K562 (cell line): Measurements from ENCODE around the gene IL6ST. TPM values are rescaled to one million over a fixed set of nuclear protein-coding genes. Genes with fewer than 3 reads are reported as not detected.
A peak's percentile ranks its signal among the peaks of the same experiment; 100 is the strongest.

Experiments used
- ATAC-seq: fragments of 200-7000 bp; cut with Tn5 transposase; 3 replicates; pipeline ENCODE4 v1.9.1; 2020; ENCODE audit warnings: moderate library complexity
- BruUV-seq: library from RNA; stranded (reverse); fragments of 400-500 nt; replicated peaks from 2 replicates; lab custom pipeline; 2021; lab: Mats Ljungman, UMichigan
- CTCF ChIA-PET: fragments of 300-600 bp; formaldehyde crosslinking; extraction: SDS; loops from one replicate; lab custom pipeline; 2021; ENCODE audit warnings: low intra/inter-chr PET ratio; lab: Yijun Ruan, JAX
- POLR2A ChIA-PET: fragments of 300-600, 350-650 bp; sonication (Branson Sonifier 250); formaldehyde crosslinking; extraction: SDS; loops from one replicate; lab custom pipeline; 2021; ENCODE audit warnings: antibody characterized with exemption, inconsistent platforms; lab: Yijun Ruan, JAX
- DNase-seq, 4 experiments: peaks; one replicate each; pipeline versions ENCODE4 v3.0.0 to v3.0.0-alpha.2; 2011 to 2018; ENCODE audit warnings: low spot score in 3 of 4, mixed read lengths in 3 of 4; ENCODE audit errors: extremely low read depth in 1 of 4
- FAIRE-seq: peaks from 2 replicates; lab custom pipeline; 2011; peaks lifted over from hg19 to GRCh38; lab: Jason Lieb, UNC
- H2AFZ ChIP-seq: 2 replicates; pipeline ENCODE4 v1.6.0; 2011; ENCODE audit warnings: low read depth, low read length, control low read depth, inconsistent platforms
- H3K27ac ChIP-seq: fragments of 200-600 bp; 3 replicates; pipeline ENCODE4 v1.8.0; 2011; ENCODE audit warnings: low read depth, mild to moderate bottlenecking, control low read depth, inconsistent platforms, low read length, moderate library complexity, mixed read lengths; ENCODE audit errors: extremely low read depth
- H3K27me3 ChIP-seq, 2 experiments: fragments of 300-600 bp in 1 of 2; 2 replicates in 1 of 2; 3 replicates in 1 of 2; pipeline versions ENCODE4 v1.6.0 to v1.8.0; 2011; ENCODE audit warnings: inconsistent platforms in 2 of 2, low read length in 2 of 2, mild to moderate bottlenecking in 1 of 2, mixed read lengths in 1 of 2, moderate library complexity in 1 of 2; ENCODE audit not compliant: control insufficient read depth in 2 of 2, insufficient read depth in 2 of 2
- H3K36me3 ChIP-seq: fragments of 300-600 bp; 3 replicates; pipeline ENCODE4 v1.8.0; 2011; ENCODE audit warnings: mild to moderate bottlenecking, low read length, inconsistent platforms; ENCODE audit not compliant: control insufficient read depth, insufficient read depth
- H3K4me1 ChIP-seq, 2 experiments: fragments of 200-600 bp in 1 of 2; replicated peaks in 1 of 2; 2 replicates in 1 of 2; 3 replicates in 1 of 2; pipeline versions ENCODE4 v1.5.1 to v1.8.0; 2011; ENCODE audit warnings: inconsistent platforms in 2 of 2, low read length in 2 of 2, mild to moderate bottlenecking in 1 of 2, mixed read lengths in 1 of 2, moderate library complexity in 1 of 2; ENCODE audit not compliant: control insufficient read depth in 2 of 2, insufficient read depth in 2 of 2
- H3K4me2 ChIP-seq: 2 replicates; pipeline ENCODE4 v1.6.1; 2011; ENCODE audit warnings: low read length, control low read depth, inconsistent platforms, mixed read lengths; ENCODE audit not compliant: insufficient read depth
- H3K4me3 ChIP-seq: fragments of 200-600 bp; sonication (generic), shearing (Covaris generic); 2 replicates; pipeline ENCODE4 v1.5.1; 2016; ENCODE audit warnings: control low read depth, inconsistent platforms
- H3K79me2 ChIP-seq: fragments of 200-600 bp; 3 replicates; pipeline ENCODE4 v1.8.0; 2011; ENCODE audit warnings: low read length, inconsistent platforms; ENCODE audit not compliant: control insufficient read depth, insufficient read depth
- H3K9ac ChIP-seq, 2 experiments: 2 replicates each; pipeline versions ENCODE4 v1.6.0 to v1.6.1; 2011; ENCODE audit warnings: low read depth in 2 of 2, low read length in 2 of 2, control low read depth in 1 of 2, inconsistent platforms in 1 of 2, mild to moderate bottlenecking in 1 of 2, mixed read lengths in 1 of 2; ENCODE audit not compliant: insufficient read depth in 1 of 2
- H3K9me1 ChIP-seq: one replicate; pipeline ENCODE4 v1.6.0; 2011; ENCODE audit warnings: inconsistent platforms, mild to moderate bottlenecking, low read length, moderate library complexity; ENCODE audit not compliant: control insufficient read depth, insufficient read depth
- H3K9me3 ChIP-seq: replicated peaks from 2 replicates; pipeline ENCODE4 v1.5.1; 2011; ENCODE audit warnings: low read depth, low read length, inconsistent platforms; ENCODE audit not compliant: control insufficient read depth, insufficient read depth
- H4K20me1 ChIP-seq: replicated peaks from 2 replicates; pipeline ENCODE4 v1.6.1; 2011; ENCODE audit warnings: low read length, inconsistent platforms, mixed read lengths; ENCODE audit not compliant: control insufficient read depth, insufficient read depth
- ASH1L ChIP-seq: fragments of 450-650 bp; IDR thresholded peaks from 2 replicates; pipeline ENCODE4 v1.6.1; 2018; ENCODE audit warnings: borderline replicate concordance, mild to moderate bottlenecking, low read depth; ENCODE audit not compliant: partially characterized antibody
- BRD4 ChIP-seq: fragments of 200-600 bp; sonication (generic); IDR thresholded peaks from 2 replicates; pipeline ENCODE4 v1.6.1; 2017; ENCODE audit warnings: inconsistent platforms
- CCAR2 ChIP-seq: fragments of 200-400 bp; formaldehyde crosslinking; IDR thresholded peaks from 2 replicates; pipeline ENCODE4 v1.6.1; 2017; ENCODE audit warnings: mild to moderate bottlenecking, low read depth, low read length
- CEBPG ChIP-seq, 3 experiments: fragments of 200-800 bp in 1 of 3; sonication (Bioruptor generic) in 1 of 3; sonication (generic) in 1 of 3; formaldehyde crosslinking in 1 of 3; IDR thresholded peaks in 2 of 3; conservative IDR thresholded peaks in 1 of 3; 2 replicates each; pipeline versions ENCODE4 v1.6.1 to v1.8.0; 2016 to 2022; ENCODE audit warnings: missing compliant biosample characterization in 2 of 3, missing genetic modification characterization in 2 of 3, mild to moderate bottlenecking in 1 of 3, missing genetic modification reagents in 1 of 3
- CHD4 ChIP-seq: fragments of 200-600 bp; sonication (generic); IDR thresholded peaks from 3 replicates; pipeline ENCODE4 v1.6.1; 2012; ENCODE audit warnings: low read depth, mild to moderate bottlenecking, mixed read lengths, low read length, inconsistent platforms; ENCODE audit not compliant: insufficient read depth, insufficient replicate concordance, poor library complexity, severe bottlenecking
- FOSL1 ChIP-seq: fragments of 200-800 bp; sonication (Bioruptor generic); conservative IDR thresholded peaks from 2 replicates; pipeline ENCODE4 v1.6.1; 2016; ENCODE audit warnings: missing genetic modification characterization, missing compliant biosample characterization
- HMGN3 ChIP-seq: IDR thresholded peaks from 2 replicates; pipeline ENCODE4 v1.6.1; 2011; ENCODE audit warnings: borderline replicate concordance, low read depth, mild to moderate bottlenecking, mixed read lengths, low read length; ENCODE audit not compliant: insufficient read length; ENCODE audit errors: extremely low read depth
- IRF2 ChIP-seq: sonication (generic); formaldehyde crosslinking; IDR thresholded peaks from 2 replicates; pipeline ENCODE4 v1.8.1; 2022; ENCODE audit warnings: mild to moderate bottlenecking, missing genetic modification reagents
- JUNB ChIP-seq: fragments of 450-650 bp; formaldehyde crosslinking; conservative IDR thresholded peaks from 2 replicates; pipeline ENCODE4 v1.4.0; 2020; ENCODE audit warnings: mild to moderate bottlenecking
- MYNN ChIP-seq, 2 experiments: sonication (generic); formaldehyde crosslinking in 1 of 2; IDR thresholded peaks; 2 replicates each; pipeline versions ENCODE4 v1.5.0 to v1.6.1; 2016 to 2020; ENCODE audit warnings: antibody characterized with exemption in 1 of 2, missing genetic modification reagents in 1 of 2
- NBN ChIP-seq: fragments of 450-650 bp; IDR thresholded peaks from 2 replicates; pipeline ENCODE4 v1.6.1; 2016; ENCODE audit warnings: low read depth, mild to moderate bottlenecking
- NCOR1 ChIP-seq: fragments of 450-650 bp; IDR thresholded peaks from 2 replicates; pipeline ENCODE4 v1.6.1; 2016; ENCODE audit warnings: mild to moderate bottlenecking, moderate library complexity
- NFRKB ChIP-seq: fragments of 450-650 bp; IDR thresholded peaks from 2 replicates; pipeline ENCODE4 v1.6.1; 2016; ENCODE audit warnings: low read depth
- TEAD4 ChIP-seq, 2 experiments: sonication (generic) in 1 of 2; formaldehyde crosslinking in 1 of 2; IDR thresholded peaks; 2 replicates each; pipeline versions ENCODE4 v1.6.1 to v1.8.0; 2012 to 2022; ENCODE audit warnings: borderline replicate concordance in 1 of 2, inconsistent platforms in 1 of 2, low read length in 1 of 2, mild to moderate bottlenecking in 1 of 2, missing genetic modification reagents in 1 of 2
- ZNF384 ChIP-seq: IDR thresholded peaks from 2 replicates; pipeline ENCODE4 v1.6.1; 2012; ENCODE audit warnings: low read depth, low read length, improper control_type of control experiment
- WGBS: fragments of 100-300 bp; shearing (Covaris generic); methylation state at CpG from one replicate; pipeline ENCODE4 v1.1.6; 2016; ENCODE audit warnings: low coverage, mixed read lengths; ENCODE audit not compliant: insufficient coverage; ENCODE audit errors: missing lambda C conversion rate; 5-methylcytosine and 5-hydroxymethylcytosine counted together
- in situ Hi-C: fragments of 300-500 bp; cut with MboI; formaldehyde crosslinking; loops from 4 replicates; pipeline ENCODE4 v1.15.0; 2018; ENCODE audit warnings: inconsistent platforms, mixed read lengths
- intact Hi-C: fragments of 100-400 bp; cut with micrococcal nuclease; formaldehyde crosslinking; loops from 2 replicates; pipeline ENCODE4 v1.14.2; 2022
- polyA plus RNA-seq, 8 experiments: library from polyadenylated mRNA; depleted of rRNA in 4 of 8; stranded (reverse) in 5 of 8; unstranded in 3 of 8; fragments of >200 nt; fragmentation: Nextera tagmentation in 2 of 8; fragmentation: Illumina TruSeq in 1 of 8; extraction: Ambion mirVana in 2 of 8; extraction: Trizol in 1 of 8; gene quantifications; 2 replicates each; pipeline versions ENCODE4 v1.2.1 to v1.2.3, GENCODE V29; 2011 to 2014; ENCODE audit warnings: inconsistent platforms in 1 of 8, missing spikeins in 1 of 8
- total RNA-seq, 7 experiments: library from RNA; depleted of rRNA in 6 of 7; stranded (reverse); fragments of >200 nt in 6 of 7; fragmentation: Illumina TruSeq in 2 of 7; extraction: Trizol in 2 of 7; gene quantifications; 2 replicates each; pipeline versions ENCODE4 v1.2.1 to v1.2.3, GENCODE V29; 2011 to 2021; ENCODE audit warnings: low replicate concordance in 1 of 7

The IL6ST gene
- total and polyA plus RNA-seq, 9 of the 15 experiments (the other 6 are each of a cell fraction or from before 2014, with no cell fraction given), result 2.0 to 27.0 (median 7.9) TPM

- BruUV-seq, result no TSS peak
- 2% methylated on average over 13 of the region's 14 CpGs for WGBS
- ChIA-PET CTCF (no interaction called here), POLR2A (interaction anchor here (0.6 kb wide), 1 partner anchor 169 kb away, joined by 3 read pairs; no protein-coding TSS in a partner anchor)
- Histone ChIP-seq H3K4me3 (peak overlapping the region; percentile 90), H3K4me2 (peak overlapping the region; percentile 89), H3K9me3 (no peaks in the 10 kb centered on the region), H2AFZ (peak overlapping the region; percentile 89), H3K4me1 (peaks cover 16 to 33% of the 10 kb centered on the region in 2 experiments), H3K27ac (peak overlapping the region; percentile 86), H3K27me3 (no peaks in the 10 kb centered on the region), H3K9ac (peak overlapping the region; percentile 85 to 91), H3K9me1 (no peaks in the 10 kb centered on the region), H3K79me2 (peaks cover 58% of the 10 kb centered on the region), H4K20me1 (no peaks in the 10 kb centered on the region), H3K36me3 (no peaks in the 10 kb centered on the region)
- in situ Hi-C loops (no loop called here), intact Hi-C loops (loop anchor here (2.0 to 5.0 kb wide), 2 partner anchors 43 to 79 kb away; no protein-coding TSS in a partner anchor)
- no peak for DNase-seq
- ATAC-seq, result no peak
- FAIRE-seq, result no peak
- no peak for TF ChIP-seq JUNB (CRISPR knock-in tag)
- no peak for TF ChIP-seq CCAR2
- TF ChIP-seq NCOR1, result no peak
- no peak for TF ChIP-seq HMGN3
- no peak for TF ChIP-seq IRF2 (CRISPR knock-in tag)
- peak; percentile 52; the same call in 1 of the 2 replicates for TF ChIP-seq NBN
- TF ChIP-seq TEAD4 (IDR thresholded peaks at IDR 0.05; ENCODE audit: low read length), result no peak
- no peak for TF ChIP-seq TEAD4 (CRISPR knock-in tag; IDR thresholded peaks at IDR 0.05; ENCODE audit: borderline replicate concordance)
- peak; percentile 17 for TF ChIP-seq CHD4
- TF ChIP-seq MYNN (IDR thresholded peaks at IDR 0.05), result peak; percentile 98
- peak; percentile 74; the same call in 1 of the 2 replicates for TF ChIP-seq MYNN (CRISPR knock-in tag; IDR thresholded peaks at IDR 0.05)
- TF ChIP-seq ZNF384, result peak; percentile 64
- TF ChIP-seq BRD4, result peak; percentile 54; the same call in 1 of the 2 replicates
- TF ChIP-seq ASH1L, result peak; percentile 19
- 0 out of 2 replicates have a peak, but pooled peaks have one; percentile 8 for TF ChIP-seq FOSL1 (tag)
- 0 out of 2 replicates have a peak, but pooled peaks have one; percentile 60 for TF ChIP-seq NFRKB
- TF ChIP-seq CEBPG (CRISPR knock-in tag; IDR thresholded peaks at IDR 0.05), result no peak
- 0 out of 4 replicates have a peak, but pooled peaks of 1 of the 2 experiments have one; percentile 27 for TF ChIP-seq CEBPG (tag; conservative IDR thresholded peaks at IDR 0.05 in 1 of 2, IDR thresholded peaks at IDR 0.05 in 1 of 2)
Measured at GRCh38 chr5:55993731-55994494, 850 bp downstream of the IL6ST start.
